Measurements from ENCODE around the gene RAD54L. TPM values are rescaled to one million over a fixed set of nuclear protein-coding genes. Genes with fewer than 3 reads are reported as not detected.
"Not testable (repeated sequence)": the region's sequence is repeated elsewhere in the genome, so short reads cannot be mapped to it uniquely, and the experiment has no call there.

RAD54L gene
- total RNA-seq, 1 experiment from 2014 or later, result 54.7 TPM

GRCh38 chr1:46244656-46245371 lies 2.7 kb upstream of the RAD54L start:
- ChIA-PET POLR2A (interaction anchor here (1.0 kb wide), 1 partner anchor 20 kb away, joined by 3 read pairs; no protein-coding TSS in a partner anchor), CTCF (interaction anchor here (0.6 to 5.8 kb wide), 23 partner anchors 9 to 942 kb away, joined by 3 to 126 read pairs (median 4); partner anchors contain the start of genes LURAP1, PIK3R3 and POMGNT1)
- Mint-ChIP-seq H3K27me3 (ENCODE audit: low read depth) (peaks cover under 1% of the 10 kb centered on the region; the same call in 1 of the 2 replicates), H3K4me1 (peaks cover 17% of the 10 kb centered on the region), H3K9me3 (peaks cover 5% of the 10 kb centered on the region), H3K36me3 (peaks cover 11% of the 10 kb centered on the region), H3K27ac (no peak overlapping the region), H3K4me3 (no peak overlapping the region)
- DNase-seq (ENCODE audit: low spot score), result no peak
- TF ChIP-seq ZNF121 (CRISPR knock-in tag; IDR thresholded peaks at IDR 0.05) (peak; percentile 42; the same call in 1 of the 2 replicates), EMX1 (CRISPR knock-in tag; IDR thresholded peaks at IDR 0.05) (no peak)
- ATAC-seq, result no peak

GRCh38 chr1:46246136-46246535 lies 1.4 kb upstream of the RAD54L start:
- not testable (repeated sequence) for H3K9me3 Mint-ChIP-seq; DNase-seq (ENCODE audit: low spot score); ATAC-seq; H3K27ac Mint-ChIP-seq; H3K27me3 Mint-ChIP-seq (ENCODE audit: low read depth)
- POLR2A ChIA-PET, result interaction anchor here (0.5 to 1.5 kb wide), 3 partner anchors 11 to 57 kb away, joined by 3 to 9 read pairs (median 8); partner anchors contain the start of genes LRRC41 and UQCRH
- CTCF ChIA-PET, result interaction anchor here (0.6 to 5.8 kb wide), 10 partner anchors 12 to 207 kb away, joined by 3 to 126 read pairs (median 5); no protein-coding TSS in a partner anchor
- peaks cover 17% of the 10 kb centered on the region for H3K4me1 Mint-ChIP-seq
- H3K4me3 Mint-ChIP-seq, result peak overlapping the region; percentile 97
- peaks cover 19% of the 10 kb centered on the region for H3K36me3 Mint-ChIP-seq
- peak; percentile 79 for TF ChIP-seq ZNF121 (CRISPR knock-in tag; IDR thresholded peaks at IDR 0.05)

- H3K27ac Mint-ChIP-seq, result peak overlapping the region; percentile 99
- TF ChIP-seq ARID4B (CRISPR knock-in tag; IDR thresholded peaks at IDR 0.05; ENCODE audit: borderline replicate concordance) (no peak), PRDM15 (CRISPR knock-in tag; IDR thresholded peaks at IDR 0.05) (peak; percentile 97), MAX (CRISPR knock-in tag; IDR thresholded peaks at IDR 0.05) (peak; percentile 82), ZNF232 (CRISPR knock-in tag; IDR thresholded peaks at IDR 0.05) (peak; percentile 9; the same call in 1 of the 2 replicates), ZBTB43 (CRISPR knock-in tag; IDR thresholded peaks at IDR 0.05) (0 out of 2 replicates have a peak, but pooled peaks have one; percentile 3), ZNF396 (CRISPR knock-in tag; IDR thresholded peaks at IDR 0.05; ENCODE audit: borderline replicate concordance) (no peak), USF1 (CRISPR knock-in tag; IDR thresholded peaks at IDR 0.05) (peak; percentile 16; the same call in 1 of the 2 replicates), ZNF281 (CRISPR knock-in tag; IDR thresholded peaks at IDR 0.05) (0 out of 2 replicates have a peak, but pooled peaks have one; percentile 21)
Observed at GRCh38 chr1:46246548-46247435, 771 bp upstream of the RAD54L start.

More at GRCh38 chr1:46246548-46247435, 771 bp upstream of the RAD54L start:
- no peaks in the 10 kb centered on the region; the same call in 1 of the 2 replicates for H3K27me3 Mint-ChIP-seq (ENCODE audit: low read depth)
- POLR2A ChIA-PET, result interaction anchor here (0.5 to 1.5 kb wide), 5 partner anchors 10 to 93 kb away, joined by 3 to 9 read pairs (median 5); partner anchors contain the start of genes LRRC41 and UQCRH
- DNase-seq (ENCODE audit: low spot score) (no peak), ATAC-seq (peak; percentile 81)
- peaks cover 17% of the 10 kb centered on the region for H3K4me1 Mint-ChIP-seq
- peak overlapping the region; percentile 97 for H3K4me3 Mint-ChIP-seq
- H3K36me3 Mint-ChIP-seq, result peaks cover 25% of the 10 kb centered on the region
- H3K9me3 Mint-ChIP-seq, result peaks cover 5% of the 10 kb centered on the region
- CTCF ChIA-PET, result interaction anchor here (0.6 to 5.8 kb wide), 26 partner anchors 12 to 431 kb away, joined by 3 to 126 read pairs (median 4); partner anchors contain the start of genes LRRC41, NSUN4, POMGNT1 and UQCRH
